DND-41 (cell line): Measurements from ENCODE around the gene F10.

ENCODE experiments used
- ATAC-seq: fragments of 200-7000 bp; cut with Tn5 transposase; 3 replicates; pipeline ENCODE4 v1.9.1; 2021; ENCODE audit warnings: low read depth; ENCODE audit not compliant: insufficient read depth
- DNase-seq: peaks from one replicate; pipeline ENCODE4 v3.0.0-alpha.2; 2020
- H2AFZ ChIP-seq: 2 replicates; pipeline ENCODE4 v1.6.0; 2012; ENCODE audit warnings: low read depth, low read length
- H3K27ac ChIP-seq: 2 replicates; pipeline ENCODE4 v1.5.1; 2012; ENCODE audit warnings: low read length, inconsistent platforms
- H3K27me3 ChIP-seq: fragments of 200-600 bp; sonication (generic); 2 replicates; pipeline ENCODE4 v1.6.0; 2012; ENCODE audit warnings: low read length, mild to moderate bottlenecking, inconsistent platforms; ENCODE audit not compliant: insufficient read depth, poor library complexity
- H3K36me3 ChIP-seq: 2 replicates; pipeline ENCODE4 v1.5.1; 2012; ENCODE audit warnings: low read length, inconsistent platforms; ENCODE audit not compliant: insufficient read depth
- H3K4me1 ChIP-seq: 2 replicates; pipeline ENCODE4 v1.5.1; 2012; ENCODE audit warnings: mild to moderate bottlenecking, low read length; ENCODE audit not compliant: insufficient read depth
- H3K4me2 ChIP-seq: 2 replicates; pipeline ENCODE4 v1.6.0; 2012; ENCODE audit warnings: mild to moderate bottlenecking, moderate library complexity, low read length, inconsistent platforms; ENCODE audit not compliant: insufficient read depth
- H3K4me3 ChIP-seq, 2 experiments: fragments of 200-600 bp in 1 of 2; shearing (Covaris generic) in 1 of 2; 2 replicates each; pipeline ENCODE4 v1.5.1; 2012 to 2016; ENCODE audit warnings: inconsistent platforms in 2 of 2, low read length in 2 of 2, mild to moderate bottlenecking in 2 of 2, low read depth in 1 of 2, moderate library complexity in 1 of 2
- H3K79me2 ChIP-seq: 2 replicates; pipeline ENCODE4 v1.6.0; 2012; ENCODE audit warnings: low read length, inconsistent platforms; ENCODE audit not compliant: insufficient read depth
- H3K9ac ChIP-seq: 2 replicates; pipeline ENCODE4 v1.6.0; 2012; ENCODE audit warnings: low read depth, mild to moderate bottlenecking, inconsistent platforms, low read length, moderate library complexity
- H3K9me3 ChIP-seq: 2 replicates; pipeline ENCODE4 v1.5.1; 2012; ENCODE audit warnings: low read length, moderate library complexity, mild to moderate bottlenecking, inconsistent platforms; ENCODE audit not compliant: insufficient read depth, severe bottlenecking
- H4K20me1 ChIP-seq: 2 replicates; pipeline ENCODE4 v1.6.0; 2012; ENCODE audit warnings: low read length; ENCODE audit not compliant: insufficient read depth
- CTCF ChIP-seq: IDR thresholded peaks from 2 replicates; pipeline ENCODE4 v1.5.1; 2012; ENCODE audit warnings: borderline replicate concordance, low read length, moderate library complexity, mild to moderate bottlenecking; ENCODE audit not compliant: poor library complexity, severe bottlenecking; ENCODE audit errors: extremely low read depth
- EZH2 ChIP-seq: IDR thresholded peaks from 3 replicates; pipeline ENCODE4 v1.6.1; 2012; ENCODE audit warnings: borderline replicate concordance, low read depth, mild to moderate bottlenecking, moderate library complexity, low read length, inconsistent platforms; ENCODE audit not compliant: severe bottlenecking

The F10 gene

GRCh38 chr13:113112893-113113845 is 9.4 kb upstream of the F10 start:
- DNase-seq = no peak
- ATAC-seq = peak; percentile 53; the same call in 2 of the 3 replicates
- Histone ChIP-seq H3K27ac (no peak overlapping the region), H3K79me2 (no peaks in the 10 kb centered on the region), H3K27me3 (no peaks in the 10 kb centered on the region), H3K4me1 (no peaks in the 10 kb centered on the region), H3K9me3 (no peaks in the 10 kb centered on the region), H3K4me3 (no peak overlapping the region), H3K9ac (no peak overlapping the region), H3K36me3 (no peaks in the 10 kb centered on the region), H3K4me2 (no peak overlapping the region), H2AFZ (no peak overlapping the region), H4K20me1 (no peaks in the 10 kb centered on the region)
- no peak for TF ChIP-seq EZH2
- no peak for TF ChIP-seq CTCF

GRCh38 chr13:113113846-113114271 is 8.7 kb upstream of the F10 start:
- DNase-seq = no peak

GRCh38 chr13:113114511-113115362 is 7.9 kb upstream of the F10 start:
- ATAC-seq (no peak), DNase-seq (no peak)
- Histone ChIP-seq H3K4me3 (no peak overlapping the region), H3K4me1 (no peaks in the 10 kb centered on the region), H3K36me3 (no peaks in the 10 kb centered on the region), H3K4me2 (no peak overlapping the region), H2AFZ (no peak overlapping the region), H4K20me1 (no peaks in the 10 kb centered on the region), H3K79me2 (no peaks in the 10 kb centered on the region), H3K9me3 (no peaks in the 10 kb centered on the region), H3K9ac (no peak overlapping the region), H3K27ac (no peak overlapping the region), H3K27me3 (no peaks in the 10 kb centered on the region)
- TF ChIP-seq CTCF = no peak
- no peak for TF ChIP-seq EZH2

More at GRCh38 chr13:113113846-113114271, 8.7 kb upstream of the F10 start:
- Histone ChIP-seq H3K4me1 (no peaks in the 10 kb centered on the region), H2AFZ (no peak overlapping the region), H3K9me3 (no peaks in the 10 kb centered on the region), H3K4me2 (no peak overlapping the region), H3K4me3 (no peak overlapping the region), H3K36me3 (no peaks in the 10 kb centered on the region), H3K27ac (no peak overlapping the region), H3K79me2 (no peaks in the 10 kb centered on the region), H4K20me1 (no peaks in the 10 kb centered on the region), H3K27me3 (no peaks in the 10 kb centered on the region), H3K9ac (no peak overlapping the region)
- TF ChIP-seq CTCF (no peak), EZH2 (no peak)
- ATAC-seq = no peak
